GM10266 (cell line): Measurements from ENCODE around the gene C1orf35.

ENCODE experiments used
- DNase-seq: peaks from one replicate; pipeline ENCODE4 v3.0.0; 2012; ENCODE audit errors: extremely low spot score
- CTCF ChIP-seq: IDR thresholded peaks from 2 replicates; pipeline ENCODE4 v1.5.1; 2012; ENCODE audit warnings: mild to moderate bottlenecking, low read depth; ENCODE audit not compliant: control insufficient read depth, insufficient read depth; ENCODE audit errors: missing control alignments

C1orf35 gene

GRCh38 chr1:228085287-228085951, 17.7 kb downstream of the C1orf35 start:
- TF ChIP-seq CTCF, result no peak
- DNase-seq, result no peak

- no peak for DNase-seq
- no peak for TF ChIP-seq CTCF
These were observed 18.3 kb downstream of the C1orf35 start for GRCh38 chr1:228084797-228085196.

- no peak for DNase-seq
- no peak for TF ChIP-seq CTCF
These were observed 18.8 kb downstream of the C1orf35 start for GRCh38 chr1:228084325-228084724.

GRCh38 chr1:228083871-228084278, 19.2 kb downstream of the C1orf35 start:
- DNase-seq, result no peak
- TF ChIP-seq CTCF, result no peak

- TF ChIP-seq CTCF, result no peak
- no peak for DNase-seq
These were observed 19.9 kb downstream of the C1orf35 start for GRCh38 chr1:228082918-228083870.

- DNase-seq, result peak; percentile 100
- TF ChIP-seq CTCF, result no peak
These were observed 20.8 kb downstream of the C1orf35 start, which contains the start of gene ARF1 for GRCh38 chr1:228082214-228082917. ARF1 (plus strand) TSS chr1:228082708; CDS start chr1:228097115, 14,407 bp downstream.
